Keratinocyte (primary cell): ENCODE results near the gene CEP85L. TPM values are rescaled to one million over a fixed set of nuclear protein-coding genes. Genes with fewer than 3 reads are reported as not detected.

Experiments
- DNase-seq: peaks from one replicate; pipeline ENCODE4 v3.0.0-alpha.2; 2011; ENCODE audit warnings: low read depth, missing footprints, low spot score
- FAIRE-seq: peaks from 2 replicates; lab custom pipeline; 2011; peaks lifted over from hg19 to GRCh38; lab: Jason Lieb, UNC
- H2AFZ ChIP-seq: 2 replicates; pipeline ENCODE4 v1.6.0; 2012; ENCODE audit warnings: low read length, control low read depth, inconsistent platforms; ENCODE audit not compliant: control insufficient read depth
- H3K27ac ChIP-seq: 2 replicates; pipeline ENCODE4 v1.5.1; 2011; ENCODE audit warnings: low read length; ENCODE audit not compliant: control insufficient read depth, insufficient read depth
- H3K27me3 ChIP-seq: 3 replicates; pipeline ENCODE4 v1.6.0; 2011; ENCODE audit warnings: low read length; ENCODE audit not compliant: control insufficient read depth, insufficient read depth; ENCODE audit errors: extremely low read depth
- H3K36me3 ChIP-seq, 2 experiments: 2 replicates in 1 of 2; 3 replicates in 1 of 2; pipeline ENCODE4 v1.5.1; 2011; ENCODE audit warnings: low read length in 2 of 2, mild to moderate bottlenecking in 1 of 2; ENCODE audit not compliant: control insufficient read depth in 2 of 2, insufficient read depth in 2 of 2; ENCODE audit errors: extremely low read depth in 1 of 2
- H3K4me1 ChIP-seq: 3 replicates; pipeline ENCODE4 v1.5.1; 2011; ENCODE audit warnings: low read length; ENCODE audit not compliant: control insufficient read depth, insufficient read depth; ENCODE audit errors: extremely low read depth
- H3K4me2 ChIP-seq: 3 replicates; pipeline ENCODE4 v1.6.0; 2011; ENCODE audit warnings: low read depth, low read length; ENCODE audit not compliant: control insufficient read depth, insufficient read depth; ENCODE audit errors: extremely low read depth
- H3K4me3 ChIP-seq, 3 experiments: fragments of 200-600 bp in 1 of 3; sonication (generic) in 1 of 3; 2 replicates in 2 of 3; 3 replicates in 1 of 3; pipeline ENCODE4 v1.5.1; 2011 to 2016; ENCODE audit warnings: low read length in 3 of 3, mild to moderate bottlenecking in 3 of 3, control low read depth in 2 of 3, inconsistent platforms in 1 of 3, low read depth in 1 of 3, mixed read lengths in 1 of 3, mixed run types in 1 of 3, moderate library complexity in 1 of 3; ENCODE audit not compliant: control insufficient read depth in 2 of 3, insufficient read depth in 2 of 3; ENCODE audit errors: extremely low read depth in 1 of 3
- H3K79me2 ChIP-seq: 2 replicates; pipeline ENCODE4 v1.6.0; 2012; ENCODE audit warnings: low read length; ENCODE audit not compliant: control insufficient read depth, insufficient read depth
- H3K9ac ChIP-seq: 3 replicates; pipeline ENCODE4 v1.6.0; 2011; ENCODE audit warnings: low read length; ENCODE audit not compliant: control insufficient read depth, insufficient read depth; ENCODE audit errors: extremely low read depth
- H3K9me1 ChIP-seq: 3 replicates; pipeline ENCODE4 v1.6.0; 2011; ENCODE audit warnings: low read length; ENCODE audit not compliant: control insufficient read depth, insufficient read depth; ENCODE audit errors: extremely low read depth
- H3K9me3 ChIP-seq: 2 replicates; pipeline ENCODE4 v1.5.1; 2012; ENCODE audit warnings: low read depth, low read length; ENCODE audit not compliant: control insufficient read depth
- H4K20me1 ChIP-seq: 3 replicates; pipeline ENCODE4 v1.6.0; 2011; ENCODE audit warnings: low read length; ENCODE audit not compliant: control insufficient read depth, insufficient read depth; ENCODE audit errors: extremely low read depth
- EZH2 ChIP-seq: IDR thresholded peaks from one replicate; pipeline ENCODE4 v1.6.1; 2012; ENCODE audit warnings: inconsistent platforms, mild to moderate bottlenecking, low read length, moderate library complexity
- dilution Hi-C: fragments of 300-500 bp; cut with MboI; formaldehyde crosslinking; loops from one replicate; pipeline ENCODE4 v1.7.0; 2020; ENCODE audit warnings: low sequenced_read_pairs; ENCODE audit not compliant: extremely low pct_ligation_motif_present
- polyA plus RNA-seq, 5 experiments: library from polyadenylated mRNA; depleted of rRNA in 3 of 5; stranded (reverse) in 3 of 5; stranded (forward) in 1 of 5; unstranded in 1 of 5; fragments of >200 nt; gene quantifications; 1 replicate in 1 of 5; 2 replicates in 3 of 5; 3 replicates in 1 of 5; pipeline versions ENCODE4 v1.2.1 to v1.2.3, GENCODE V29; 2011 to 2012; ENCODE audit warnings: missing spikeins in 2 of 5, low read depth in 1 of 5, low replicate concordance in 1 of 5
- TF ChIP-seq, protein P1 (sequence below), 3 experiments: IDR thresholded peaks in 1 of 3; conservative IDR thresholded peaks in 1 of 3; optimal IDR thresholded peaks in 1 of 3; 2 replicates in 2 of 3; 3 replicates in 1 of 3; pipeline versions ENCODE3 to v1.5.1; 2011; ENCODE audit warnings: low read length in 3 of 3, mild to moderate bottlenecking in 3 of 3, moderate library complexity in 2 of 3, control low read depth in 1 of 3, inconsistent platforms in 1 of 3; ENCODE audit not compliant: insufficient read depth in 2 of 3; ENCODE audit errors: extremely low read depth in 1 of 3

CEP85L gene
- polyA plus RNA-seq, 1 donor (not counting 4 experiments of a cell fraction or from before 2014, with no cell fraction given): 3.5 TPM

DNA sequence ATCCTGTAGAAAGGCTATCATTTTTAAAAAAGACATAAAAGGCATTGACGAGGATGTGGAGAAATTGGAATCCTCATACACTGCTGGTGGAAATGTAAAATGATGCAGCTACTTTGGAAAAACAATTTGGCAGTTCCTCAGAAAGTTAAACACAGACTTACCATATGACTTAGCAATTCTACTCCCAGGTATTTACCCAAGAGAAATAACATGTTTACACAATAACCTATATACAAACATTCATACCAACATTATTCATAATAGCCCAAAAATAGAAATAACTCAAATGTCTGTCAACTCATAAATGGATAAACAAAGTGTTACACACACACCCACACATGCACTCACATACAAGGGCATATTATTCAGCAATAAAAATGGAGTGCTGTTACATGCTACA is 23.4 kb upstream of the CEP85L start:
- TF ChIP-seq, protein P1, sequence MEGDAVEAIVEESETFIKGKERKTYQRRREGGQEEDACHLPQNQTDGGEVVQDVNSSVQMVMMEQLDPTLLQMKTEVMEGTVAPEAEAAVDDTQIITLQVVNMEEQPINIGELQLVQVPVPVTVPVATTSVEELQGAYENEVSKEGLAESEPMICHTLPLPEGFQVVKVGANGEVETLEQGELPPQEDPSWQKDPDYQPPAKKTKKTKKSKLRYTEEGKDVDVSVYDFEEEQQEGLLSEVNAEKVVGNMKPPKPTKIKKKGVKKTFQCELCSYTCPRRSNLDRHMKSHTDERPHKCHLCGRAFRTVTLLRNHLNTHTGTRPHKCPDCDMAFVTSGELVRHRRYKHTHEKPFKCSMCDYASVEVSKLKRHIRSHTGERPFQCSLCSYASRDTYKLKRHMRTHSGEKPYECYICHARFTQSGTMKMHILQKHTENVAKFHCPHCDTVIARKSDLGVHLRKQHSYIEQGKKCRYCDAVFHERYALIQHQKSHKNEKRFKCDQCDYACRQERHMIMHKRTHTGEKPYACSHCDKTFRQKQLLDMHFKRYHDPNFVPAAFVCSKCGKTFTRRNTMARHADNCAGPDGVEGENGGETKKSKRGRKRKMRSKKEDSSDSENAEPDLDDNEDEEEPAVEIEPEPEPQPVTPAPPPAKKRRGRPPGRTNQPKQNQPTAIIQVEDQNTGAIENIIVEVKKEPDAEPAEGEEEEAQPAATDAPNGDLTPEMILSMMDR (optimal IDR thresholded peaks at IDR 0.05 in 1 of 3, IDR thresholded peaks at IDR 0.05 in 1 of 3, conservative IDR thresholded peaks at IDR 0.05 in 1 of 3; ENCODE audit: extremely low read depth in 1 of 3, insufficient read depth in 2 of 3, low read length in 3 of 3): no peak
- TF ChIP-seq EZH2: no peak
- Histone ChIP-seq H3K27ac (no peak overlapping the region), H3K4me1 (peaks cover 4% of the 10 kb centered on the region), H4K20me1 (no peaks in the 10 kb centered on the region), H3K9me1 (no peaks in the 10 kb centered on the region), H3K36me3 (no peaks in the 10 kb centered on the region), H3K79me2 (no peaks in the 10 kb centered on the region), H3K9ac (no peak overlapping the region), H3K4me2 (no peak overlapping the region), H3K27me3 (no peaks in the 10 kb centered on the region), H3K9me3 (no peaks in the 10 kb centered on the region), H3K4me3 (no peak overlapping the region), H2AFZ (no peak overlapping the region)
- dilution Hi-C loops: no loop called here
- no peak for DNase-seq
- peak; percentile 43 for FAIRE-seq

DNA sequence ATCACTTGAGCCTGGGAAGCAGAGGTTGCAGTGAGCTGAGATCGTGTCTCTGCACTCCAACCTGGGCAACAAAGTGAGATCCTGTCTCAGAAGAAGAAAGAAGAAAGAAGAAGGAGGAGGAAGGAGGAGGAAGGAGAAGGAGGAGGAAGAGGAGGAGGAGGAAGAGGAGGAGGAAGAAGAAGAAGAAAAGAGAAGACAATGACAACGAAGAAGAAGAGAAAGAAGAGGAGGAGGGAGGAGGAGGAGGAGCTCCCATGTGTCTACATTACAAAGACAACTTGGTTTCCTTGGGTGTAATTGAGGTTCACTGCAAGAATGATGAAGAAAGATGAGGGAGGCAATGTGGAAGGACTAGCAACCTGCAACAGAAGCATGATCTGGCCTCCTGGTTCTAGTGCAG is 21.3 kb upstream of the CEP85L start:
- TF ChIP-seq, protein P1 (optimal IDR thresholded peaks at IDR 0.05 in 1 of 3, IDR thresholded peaks at IDR 0.05 in 1 of 3, conservative IDR thresholded peaks at IDR 0.05 in 1 of 3; ENCODE audit: extremely low read depth in 1 of 3, insufficient read depth in 2 of 3, low read length in 3 of 3): no peak
- TF ChIP-seq EZH2: no peak
- Histone ChIP-seq H2AFZ (no peak overlapping the region), H3K27ac (no peak overlapping the region), H3K9ac (no peak overlapping the region), H3K4me1 (no peaks in the 10 kb centered on the region), H3K4me3 (no peak overlapping the region), H3K27me3 (no peaks in the 10 kb centered on the region), H3K4me2 (no peak overlapping the region), H3K9me3 (no peaks in the 10 kb centered on the region), H3K9me1 (no peaks in the 10 kb centered on the region), H3K36me3 (no peaks in the 10 kb centered on the region), H4K20me1 (no peaks in the 10 kb centered on the region), H3K79me2 (no peaks in the 10 kb centered on the region)
- no peak for FAIRE-seq
- dilution Hi-C loops: no loop called here
- no peak for DNase-seq
